Fibroblast of the conjunctiva (primary cell): ENCODE data around the gene DUS3L.
"Not testable (repeated sequence)": the region's sequence is repeated elsewhere in the genome, so short reads cannot be mapped to it uniquely, and the experiment has no call there.

Experiments
- DNase-seq: peaks from one replicate; pipeline ENCODE4 v3.0.0-alpha.2; 2010; ENCODE audit warnings: low read depth

The DUS3L gene

DNA sequence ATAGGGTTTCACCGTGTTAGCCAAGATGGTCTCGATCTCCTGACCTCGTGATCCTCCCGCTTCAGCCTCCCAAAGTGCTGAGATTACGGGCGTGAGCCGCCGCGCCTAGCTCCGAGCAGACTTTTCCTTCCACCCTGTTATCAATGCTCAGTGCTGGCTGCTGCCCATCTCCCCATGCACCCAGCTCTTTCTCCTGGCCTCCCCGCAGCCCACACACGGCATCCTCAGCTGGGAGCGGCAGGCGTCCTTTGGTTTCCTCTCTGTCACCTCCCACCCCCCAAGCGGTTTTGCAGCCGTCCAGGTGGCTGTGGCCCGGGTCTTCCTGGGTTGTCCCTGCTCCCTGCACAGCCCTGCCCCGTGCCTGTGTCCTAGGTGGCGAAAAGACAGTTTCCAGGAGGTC, 18.5 kb downstream of the DUS3L start:
- no peak for DNase-seq

DNA sequence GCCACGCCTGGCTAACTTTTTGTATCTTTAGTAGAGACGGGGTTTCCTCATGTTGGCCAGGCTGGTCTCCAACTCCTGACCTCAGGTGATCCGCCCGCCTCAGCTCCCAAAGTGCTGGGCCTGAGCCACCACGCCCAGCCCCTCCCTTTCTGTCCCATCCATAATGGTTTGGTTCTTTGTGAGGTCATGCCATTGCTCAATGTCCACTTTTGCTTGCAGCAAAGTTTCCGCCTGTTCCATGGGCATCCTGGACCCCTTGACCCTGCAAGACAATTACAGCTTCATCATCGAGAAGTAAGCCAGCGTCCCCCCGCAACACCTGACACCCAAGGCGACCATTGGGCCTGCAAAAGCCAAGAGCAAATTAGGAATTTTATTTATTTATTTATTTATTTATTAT, 23.0 kb downstream of the DUS3L start:
- DNase-seq: no peak

DNA sequence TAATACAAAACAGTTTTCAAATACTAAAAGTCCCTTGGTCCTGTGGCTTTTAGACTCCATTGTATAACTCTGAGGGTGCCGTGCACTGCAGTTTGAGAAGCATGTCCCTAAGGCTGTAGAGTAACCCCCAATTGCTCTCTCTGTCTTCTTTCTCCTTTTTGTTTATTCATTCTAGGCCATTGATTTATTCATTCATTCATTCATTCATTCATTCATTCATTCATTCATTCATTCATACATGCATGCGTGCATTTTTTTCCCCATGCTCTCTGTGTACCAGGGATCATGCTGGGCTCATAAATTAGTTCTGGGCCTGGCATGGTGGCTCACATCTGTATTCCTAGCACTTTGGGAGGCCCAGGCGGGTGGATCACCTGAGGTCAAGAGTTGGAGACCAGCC, 25.7 kb downstream of the DUS3L start:
- no peak for DNase-seq

DNA sequence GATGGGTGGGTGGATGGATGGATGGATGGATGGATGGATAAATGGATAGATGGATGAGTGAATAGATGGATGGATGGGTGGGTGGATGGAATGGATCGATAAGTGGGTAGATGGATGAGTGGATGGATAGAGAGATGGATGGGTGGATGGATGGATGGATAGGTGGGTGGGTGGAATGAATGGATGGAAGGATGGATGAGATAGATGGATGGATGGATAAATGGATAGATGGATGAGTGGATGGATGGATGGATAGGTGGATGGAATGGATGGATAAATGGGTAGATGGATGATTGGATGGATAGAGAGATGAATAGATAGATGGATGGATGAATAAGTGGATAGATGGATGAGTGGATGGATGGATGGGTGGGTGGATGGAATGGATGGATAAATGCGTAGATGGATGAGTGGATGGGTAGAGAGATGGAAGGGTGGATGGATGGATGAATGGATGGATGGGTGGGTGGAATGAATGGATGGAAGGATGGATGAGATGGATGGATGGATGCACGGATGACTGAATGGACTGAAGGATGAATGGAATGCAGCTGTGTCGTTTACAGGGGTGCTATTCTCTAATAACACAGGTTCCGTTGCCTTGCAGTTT, 28.2 kb downstream of the DUS3L start:
- no peak for DNase-seq

DNA sequence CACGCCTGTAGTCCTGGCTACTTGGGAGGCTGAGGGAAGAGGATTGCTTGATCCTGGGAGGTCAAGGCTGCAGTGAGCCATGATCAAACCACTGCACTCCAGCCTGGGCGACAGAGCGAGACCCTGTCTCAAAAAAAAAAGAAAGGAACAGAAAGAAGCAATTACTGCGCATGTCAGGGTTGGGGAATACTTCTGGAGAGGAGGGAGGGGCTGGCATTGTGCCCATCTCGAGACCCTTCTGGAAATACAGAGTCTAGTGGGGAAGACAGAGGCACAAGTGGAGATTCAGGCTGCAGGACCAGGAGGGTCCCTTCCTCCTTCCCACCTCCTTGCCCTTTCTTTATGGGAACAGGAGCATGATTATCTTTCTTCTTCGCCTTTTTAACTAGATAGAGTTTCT, 37.2 kb downstream of the DUS3L start:
- no peak for DNase-seq

DNA sequence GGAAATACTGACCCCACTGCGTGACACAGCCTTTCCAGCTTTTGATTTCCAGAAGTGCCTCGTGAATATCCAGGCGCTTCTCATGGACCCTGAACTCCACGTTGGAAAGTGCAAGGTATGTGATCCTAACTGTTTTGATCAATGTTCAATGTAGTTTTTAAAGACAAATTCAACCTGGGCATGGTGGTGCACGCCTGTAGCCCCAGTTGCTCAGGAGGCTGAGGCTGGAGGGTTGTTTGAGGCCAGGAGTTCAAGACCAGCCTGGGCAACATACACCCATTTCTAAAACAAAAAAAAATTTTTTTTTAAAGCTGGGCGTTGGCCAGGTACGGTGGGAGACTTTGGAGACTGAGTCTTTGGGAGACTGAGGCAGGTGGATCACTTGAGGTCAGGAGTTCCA, 39.3 kb downstream of the DUS3L start:
- no peak for DNase-seq

DNA sequence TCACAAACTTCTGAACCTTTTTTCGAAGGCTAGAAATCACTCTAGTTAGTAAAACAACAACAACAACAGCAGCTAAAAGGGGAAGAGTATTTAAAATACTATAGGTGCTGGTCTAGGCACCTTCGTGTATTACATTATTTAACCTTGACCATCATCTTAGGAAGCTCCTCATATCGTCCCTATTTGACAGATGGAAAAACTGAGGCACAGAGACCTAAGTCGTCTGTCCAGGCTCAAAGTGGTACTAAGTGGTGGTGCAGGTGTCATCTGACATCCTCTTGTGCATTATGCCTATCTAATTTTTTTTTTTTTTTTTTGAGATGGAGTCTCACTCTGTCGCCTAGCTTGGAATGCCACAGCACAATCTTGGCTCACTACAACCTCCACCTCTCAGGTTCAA, 41.5 kb downstream of the DUS3L start:
- DNase-seq: no peak

DNA sequence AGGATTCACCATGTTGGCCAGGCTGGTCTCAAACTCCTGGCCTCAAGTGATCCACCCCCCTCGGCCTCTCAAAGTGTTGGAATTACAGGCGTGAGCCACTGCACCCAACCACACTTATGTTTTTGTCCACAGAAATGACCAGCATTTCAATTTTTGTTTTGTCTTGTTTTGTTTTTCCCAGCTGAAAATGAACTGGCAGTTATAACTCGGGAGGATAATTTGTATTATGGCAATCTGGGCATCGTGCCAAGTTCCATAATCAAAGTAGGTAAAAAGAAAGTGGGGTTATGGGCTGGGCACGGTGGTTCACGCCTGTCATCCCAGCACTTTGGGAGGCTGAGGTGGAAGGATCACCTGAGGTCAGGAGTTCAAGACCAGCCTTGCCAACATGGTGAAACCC, 42.0 kb downstream of the DUS3L start:
- not testable (repeated sequence) for DNase-seq

DNA sequence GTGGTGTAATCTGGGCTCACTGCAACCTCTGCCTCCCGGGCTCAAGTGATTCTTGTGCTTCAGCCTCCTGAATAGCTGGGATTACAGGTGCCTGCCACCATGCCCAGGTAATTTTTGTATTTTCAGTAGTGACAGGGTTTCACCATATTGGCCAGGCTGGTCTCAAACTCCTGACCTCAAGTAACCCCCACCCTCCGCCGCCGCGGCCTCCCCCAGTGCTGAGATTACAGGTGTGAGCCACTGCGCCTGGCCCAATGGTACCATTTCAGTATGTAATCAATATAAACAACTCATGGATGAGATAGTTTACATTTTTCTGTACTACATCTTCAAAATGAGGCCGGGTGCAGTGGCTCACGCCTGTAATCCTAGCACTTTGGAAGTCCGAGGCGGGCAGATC, 46.0 kb downstream of the DUS3L start:
- DNase-seq: not testable (repeated sequence)

DNA sequence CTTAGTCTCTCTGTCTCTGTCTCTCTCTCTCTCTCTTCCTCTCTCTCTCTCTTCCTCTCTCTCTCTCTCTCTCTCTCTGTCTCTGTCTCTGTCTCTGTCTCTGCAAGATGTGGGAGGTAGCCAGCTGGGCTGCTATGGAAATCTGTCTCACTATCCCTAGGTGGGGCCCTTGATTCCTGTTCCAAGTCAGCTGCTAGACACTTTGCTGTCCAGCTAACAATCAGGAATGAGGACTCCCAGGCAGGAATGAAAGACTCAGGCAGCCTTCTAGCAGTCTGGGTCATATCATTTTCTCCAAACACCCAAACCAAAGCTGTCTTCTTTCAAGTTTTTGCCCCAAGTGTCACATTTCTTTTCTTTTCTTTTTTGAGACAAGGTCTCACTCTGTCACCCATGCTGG, 47.3 kb downstream of the DUS3L start:
- no peak for DNase-seq

DNA sequence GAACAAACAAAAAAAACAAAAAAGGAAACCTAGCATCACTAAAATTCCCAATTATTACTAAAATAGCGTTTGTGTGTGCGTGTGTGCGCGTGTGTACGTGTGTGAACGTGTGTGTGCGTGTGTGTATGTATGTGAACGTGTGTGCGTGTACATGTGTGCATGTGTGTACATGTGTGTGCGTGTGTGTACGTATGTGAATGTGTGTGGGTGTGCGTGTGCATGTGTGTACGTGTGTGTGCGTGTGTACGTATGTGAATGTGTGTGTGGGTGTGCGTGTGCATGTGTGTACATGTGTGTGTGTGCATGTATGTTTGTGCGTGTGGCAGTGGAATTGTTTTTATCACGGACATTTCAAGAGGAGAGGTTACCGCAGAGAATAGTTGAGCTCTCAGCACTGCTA, 48.9 kb downstream of the DUS3L start:
- no peak for DNase-seq

DNA sequence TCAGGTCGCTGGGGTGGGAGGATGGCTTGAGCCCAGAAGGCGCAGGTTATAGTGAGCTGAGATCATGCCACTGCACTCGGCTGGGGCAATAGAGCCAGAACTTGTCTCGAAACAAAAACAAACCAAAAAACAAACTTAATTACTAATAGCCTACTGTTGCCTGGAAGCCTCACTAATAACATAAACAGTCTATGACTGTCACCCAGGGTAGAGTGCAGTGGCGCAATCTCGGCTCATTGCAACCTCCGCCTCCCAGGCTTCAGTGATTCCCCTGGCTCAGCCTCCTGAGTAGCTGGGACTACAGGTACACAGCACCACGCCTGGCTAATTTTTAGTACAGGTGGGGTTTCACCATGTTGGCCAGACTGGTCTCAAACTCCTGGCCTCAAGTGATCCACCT, 52.5 kb downstream of the DUS3L start:
- no peak for DNase-seq
